Transverse colon (tissue), 4 donors: ENCODE measurements around the gene CDC42EP5.

Experiments
- CTCF ChIP-seq, 5 experiments: fragments of 200-600 bp in 3 of 5; fragments of 450-650 bp in 2 of 5; sonication (generic) in 3 of 5; IDR thresholded peaks; 1 replicate in 2 of 5; 2 replicates in 3 of 5; pipeline ENCODE4 v1.5.1; 2016 to 2017; ENCODE audit warnings: antibody characterized with exemption in 5 of 5, inconsistent platforms in 3 of 5, mild to moderate bottlenecking in 2 of 5, moderate library complexity in 1 of 5
- EP300 ChIP-seq: sonication (generic); formaldehyde crosslinking; IDR thresholded peaks from one replicate; pipeline ENCODE4 v1.6.1; 2017; ENCODE audit warnings: antibody characterized with exemption, low read depth
- POLR2A ChIP-seq: fragments of 450-650 bp; IDR thresholded peaks from one replicate; pipeline ENCODE4 v1.6.1; 2016; ENCODE audit warnings: antibody characterized with exemption, mild to moderate bottlenecking, moderate library complexity
- POLR2AphosphoS5 ChIP-seq, 3 donors: sonication (generic); formaldehyde crosslinking; IDR thresholded peaks; one replicate each; pipeline ENCODE4 v1.6.1; 2016; ENCODE audit warnings: antibody characterized with exemption in 3 of 3

DNA sequence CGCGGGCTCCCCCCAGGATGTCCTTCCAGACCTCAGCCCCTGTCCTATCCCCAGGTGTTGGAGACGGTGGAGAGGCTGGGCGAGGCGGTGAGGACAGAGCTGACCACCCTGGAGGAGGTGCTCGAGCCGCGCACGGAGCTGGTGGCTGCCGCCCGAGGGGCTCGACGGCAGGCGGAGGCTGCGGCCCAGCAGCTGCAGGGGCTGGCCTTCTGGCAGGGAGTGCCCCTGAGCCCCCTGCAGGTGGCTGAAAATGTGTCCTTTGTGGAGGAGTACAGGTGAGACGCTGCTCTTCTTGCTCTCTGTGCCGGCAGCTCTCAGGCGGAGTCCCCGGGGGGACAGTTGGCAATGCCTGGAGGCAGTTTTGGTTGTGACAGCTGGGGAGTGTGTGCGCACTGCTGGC is 51.0 kb downstream of the CDC42EP5 start:
- TF ChIP-seq CTCF (IDR thresholded peaks at IDR 0.05) (no peak), POLR2AphosphoS5 (IDR thresholded peaks at IDR 0.05) (no peak), EP300 (no peak), POLR2A (no peak)
